ENCODE measurements around the gene MYOZ3.
A peak's percentile ranks its signal among the peaks of the same experiment; 100 is the strongest.

MYOZ3 gene

DNA sequence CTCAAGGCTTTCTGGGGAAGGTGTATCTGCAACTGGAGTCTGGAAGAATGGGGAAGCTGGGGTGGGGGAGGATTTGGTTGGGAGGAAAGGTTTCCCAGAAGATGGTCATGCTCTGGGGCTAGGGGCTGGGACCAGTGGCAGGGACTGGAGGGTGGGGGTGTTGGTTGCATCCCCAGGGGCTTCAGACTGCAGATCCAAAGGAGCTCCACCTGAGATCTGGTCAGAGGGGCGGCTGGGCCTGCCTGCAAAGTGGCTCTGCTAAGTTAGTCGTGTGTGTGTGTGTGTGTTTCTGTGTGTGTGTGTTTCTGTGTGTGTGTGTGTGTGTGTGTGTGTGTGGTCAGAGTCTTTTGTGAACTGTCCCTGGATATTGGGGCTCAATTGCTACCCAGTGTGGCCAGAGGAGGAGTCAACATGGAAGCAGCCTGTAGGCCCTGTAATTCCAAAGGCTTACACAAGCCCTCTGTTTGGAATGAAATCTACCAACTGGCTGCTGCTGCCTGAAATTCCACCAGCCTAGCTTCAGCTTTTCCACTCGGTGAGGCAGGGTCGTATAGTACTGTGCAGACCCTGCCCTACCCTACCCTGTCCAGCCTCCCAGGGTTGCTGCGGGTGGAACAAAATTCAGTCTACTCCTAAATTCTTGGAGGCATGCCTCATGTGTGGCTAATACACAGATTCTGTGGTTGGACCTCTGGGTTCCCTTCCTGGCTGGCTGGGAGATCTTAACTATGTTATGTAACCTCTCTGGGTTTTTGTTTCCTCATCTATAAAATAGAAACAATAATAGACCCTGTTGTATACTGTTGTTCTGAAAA lies 33.1 kb upstream of the MYOZ3 start:
- no peak for DNase-seq (ENCODE audit: low spot score)

- DNase-seq (ENCODE audit: low spot score): no peak
These were observed 32.0 kb upstream of the MYOZ3 start for GRCh38 chr5:150628936-150629485.

DNA sequence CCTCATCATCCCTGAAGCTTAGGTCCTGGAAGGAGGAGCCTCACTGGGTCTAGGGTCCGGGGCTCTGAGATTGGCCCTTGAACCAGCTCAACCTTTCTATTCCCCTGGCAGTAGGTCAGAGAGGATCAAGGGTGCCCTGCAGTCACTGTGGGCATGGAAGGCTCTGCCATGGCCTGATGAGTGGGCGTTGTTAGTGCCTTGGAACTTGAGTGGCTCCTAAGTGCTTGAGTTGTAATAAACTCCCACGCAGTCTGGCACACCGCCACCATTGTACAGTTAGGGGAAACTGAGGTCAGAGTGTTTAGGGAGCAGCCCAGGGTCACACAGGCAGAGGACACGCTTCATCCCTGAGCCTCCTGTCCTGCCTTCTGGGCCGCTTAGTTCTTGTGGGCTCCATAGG lies 31.0 kb upstream of the MYOZ3 start:
- DNase-seq (ENCODE audit: low spot score): no peak

DNA sequence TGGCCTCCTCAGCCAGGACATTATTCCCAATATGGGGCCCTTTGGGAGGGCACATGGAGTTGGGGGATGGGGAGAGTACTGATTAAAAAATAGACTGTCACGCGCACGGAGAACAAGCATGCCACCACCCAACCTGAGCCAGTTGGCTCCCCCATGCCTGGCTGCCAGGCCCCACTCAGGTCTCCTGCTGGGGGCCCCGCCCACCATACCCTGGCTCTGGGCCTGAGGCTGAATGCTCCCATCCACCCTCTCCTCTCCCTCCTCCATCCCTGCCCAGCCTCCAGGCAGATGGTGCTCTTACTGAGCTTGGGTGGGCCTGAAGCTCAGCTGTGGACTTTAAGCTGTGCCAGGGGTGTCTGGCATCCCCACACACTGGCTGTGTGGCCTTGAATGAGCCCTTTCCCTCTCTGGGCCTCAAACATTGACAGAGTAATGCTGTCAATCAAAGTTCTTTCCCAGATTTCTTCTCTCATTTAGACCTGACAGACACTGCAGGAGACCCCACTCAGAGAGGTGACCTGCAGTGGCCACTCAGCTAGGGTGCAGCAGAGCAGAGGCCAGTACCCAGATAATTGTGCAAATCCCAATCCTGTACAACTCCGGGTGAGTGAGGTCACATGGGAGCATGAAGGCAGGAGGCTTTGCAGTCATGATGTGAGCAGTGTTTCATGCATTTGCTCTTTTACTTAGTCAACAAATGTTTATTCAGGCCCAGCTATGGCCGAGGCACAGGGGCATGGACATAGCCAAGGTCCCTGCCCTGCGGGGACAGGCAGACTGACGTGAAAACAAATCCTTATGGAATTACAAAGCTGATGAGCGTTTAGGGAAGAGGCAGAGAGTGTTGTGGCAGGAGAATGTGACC lies 30.4 kb upstream of the MYOZ3 start:
- no peak for DNase-seq (ENCODE audit: low spot score)

- DNase-seq (ENCODE audit: low spot score): no peak
These were observed 29.7 kb upstream of the MYOZ3 start for GRCh38 chr5:150631326-150631701.

- DNase-seq (ENCODE audit: low spot score): peak; percentile 43
These were observed 28.5 kb upstream of the MYOZ3 start for GRCh38 chr5:150632305-150633160.

DNA sequence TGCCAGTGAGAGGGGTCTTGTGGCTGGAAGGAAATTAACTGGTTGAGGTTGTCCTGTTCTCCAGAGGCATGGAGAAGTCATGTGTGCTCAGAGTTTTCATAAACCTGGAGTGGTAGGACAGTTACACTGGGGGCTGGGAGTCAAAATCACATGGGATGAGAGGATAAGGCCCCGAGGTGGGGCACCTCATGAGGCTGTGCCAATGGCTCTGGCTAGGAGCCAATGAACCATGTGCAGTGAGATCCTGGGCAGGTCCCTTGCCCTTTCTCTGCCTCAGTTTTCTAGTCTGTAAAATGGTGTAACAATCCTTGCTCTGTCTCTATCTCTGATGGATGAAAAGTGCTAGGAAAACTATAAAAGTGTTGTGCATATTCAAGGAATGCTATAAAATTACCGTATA lies 27.6 kb upstream of the MYOZ3 start:
- no peak for DNase-seq (ENCODE audit: low spot score)

- DNase-seq (ENCODE audit: low spot score): peak; percentile 41
These were observed 24.4 kb upstream of the MYOZ3 start for GRCh38 chr5:150636391-150637244.

DNA sequence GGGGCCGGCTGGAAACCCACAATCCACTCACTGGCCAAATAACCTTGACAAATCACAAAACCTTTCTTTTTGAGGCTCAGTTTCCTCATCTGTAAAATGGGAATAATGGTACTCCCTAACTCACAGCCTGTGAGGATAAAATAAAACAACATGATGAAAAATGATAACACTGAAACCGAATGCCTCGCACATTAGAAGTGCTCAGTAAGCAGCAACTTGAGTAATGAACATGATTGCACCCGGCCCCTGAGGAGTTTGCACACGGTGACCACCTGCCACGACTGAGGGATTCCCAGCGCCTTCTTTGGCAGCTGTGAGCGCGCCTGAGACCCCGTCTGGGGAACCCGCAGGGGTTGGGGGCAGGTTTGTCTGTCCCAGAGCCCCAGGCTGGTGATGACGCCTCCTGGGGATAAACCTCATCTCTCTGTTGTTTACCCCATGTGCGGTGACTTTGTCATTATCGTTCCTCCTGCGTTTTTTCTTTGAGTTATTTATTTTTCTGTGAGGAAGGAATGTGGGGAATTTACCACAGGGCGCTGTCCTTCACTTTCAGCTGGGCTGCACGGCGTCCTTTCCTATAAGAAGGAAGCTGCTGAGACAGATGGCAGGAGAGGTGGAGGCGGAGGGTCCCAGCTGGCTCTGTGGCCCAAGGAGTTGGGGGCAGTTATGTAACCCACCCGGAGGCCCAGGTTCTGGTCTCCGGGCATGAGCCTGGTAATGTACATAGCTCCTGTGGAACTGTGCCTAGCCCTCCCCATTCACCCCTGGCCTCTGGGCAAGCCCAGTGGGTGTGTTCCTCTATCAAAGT lies 23.6 kb upstream of the MYOZ3 start:
- peak; percentile 87 for DNase-seq (ENCODE audit: low spot score)

- no peak for DNase-seq (ENCODE audit: low spot score)
These were observed 23.0 kb upstream of the MYOZ3 start for GRCh38 chr5:150638053-150638444.

- no peak for DNase-seq (ENCODE audit: low spot score)
These were observed 22.3 kb upstream of the MYOZ3 start for GRCh38 chr5:150638488-150639376.

DNA sequence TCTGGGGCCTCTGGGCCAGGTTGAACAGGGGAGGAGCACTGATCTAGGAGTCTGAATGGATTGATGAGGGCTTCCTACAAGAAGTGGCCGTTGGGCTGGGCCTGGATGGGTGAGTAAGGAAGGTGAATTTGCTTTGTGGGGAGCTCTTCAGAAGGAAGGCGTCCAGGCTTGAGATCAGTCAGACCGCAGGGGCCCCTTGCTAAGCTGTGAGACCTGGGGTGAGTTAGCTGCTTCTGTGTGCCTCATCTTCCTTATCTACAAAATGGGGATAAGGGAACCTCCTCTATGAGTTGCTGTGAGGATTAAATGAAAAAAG lies 21.7 kb upstream of the MYOZ3 start:
- no peak for DNase-seq (ENCODE audit: low spot score)

GRCh38 chr5:150639751-150640150 lies 21.3 kb upstream of the MYOZ3 start:
- DNase-seq (ENCODE audit: low spot score): no peak

DNA sequence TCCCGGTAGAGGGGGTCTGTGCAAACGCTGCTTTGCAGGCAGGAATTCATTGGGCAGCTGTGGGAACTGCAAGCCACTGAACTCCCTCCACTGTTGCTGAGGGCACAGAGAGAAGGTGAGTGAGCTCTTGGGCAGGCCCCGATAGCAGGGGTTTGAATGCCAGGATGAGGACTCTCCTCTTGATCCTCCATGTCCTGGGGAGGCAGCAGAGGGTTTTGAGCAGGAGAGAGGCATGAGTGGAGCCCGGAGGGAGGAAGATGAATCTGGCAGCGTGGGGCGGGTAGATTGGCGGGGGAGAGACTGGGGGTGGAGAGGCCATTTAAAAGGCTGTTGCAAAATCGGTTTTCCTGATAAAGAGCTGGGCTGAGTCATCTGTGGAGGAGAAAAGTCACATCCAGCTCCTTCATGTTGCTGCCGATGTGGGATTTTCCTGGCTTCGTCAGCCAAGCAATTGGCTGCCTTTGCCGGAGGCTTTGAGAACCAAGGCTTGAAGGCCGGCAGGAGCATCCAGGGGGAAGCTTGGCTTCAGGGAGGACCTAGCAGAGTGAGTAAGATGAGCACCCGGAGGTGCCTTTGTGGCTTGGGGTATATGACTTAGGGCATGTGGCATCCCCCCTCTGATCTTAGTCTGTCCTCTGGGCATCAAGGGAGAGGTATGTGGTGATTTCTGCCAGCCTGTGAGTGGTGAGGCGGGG lies 20.6 kb upstream of the MYOZ3 start, which contains the start of gene SYNPO:
SYNPO (plus strand) TSS at position 350 of the 695 bp plus-strand sequence. CDS start 7,616 bp downstream, outside the sequence.
- peak; percentile 61 for DNase-seq (ENCODE audit: low spot score)

DNA sequence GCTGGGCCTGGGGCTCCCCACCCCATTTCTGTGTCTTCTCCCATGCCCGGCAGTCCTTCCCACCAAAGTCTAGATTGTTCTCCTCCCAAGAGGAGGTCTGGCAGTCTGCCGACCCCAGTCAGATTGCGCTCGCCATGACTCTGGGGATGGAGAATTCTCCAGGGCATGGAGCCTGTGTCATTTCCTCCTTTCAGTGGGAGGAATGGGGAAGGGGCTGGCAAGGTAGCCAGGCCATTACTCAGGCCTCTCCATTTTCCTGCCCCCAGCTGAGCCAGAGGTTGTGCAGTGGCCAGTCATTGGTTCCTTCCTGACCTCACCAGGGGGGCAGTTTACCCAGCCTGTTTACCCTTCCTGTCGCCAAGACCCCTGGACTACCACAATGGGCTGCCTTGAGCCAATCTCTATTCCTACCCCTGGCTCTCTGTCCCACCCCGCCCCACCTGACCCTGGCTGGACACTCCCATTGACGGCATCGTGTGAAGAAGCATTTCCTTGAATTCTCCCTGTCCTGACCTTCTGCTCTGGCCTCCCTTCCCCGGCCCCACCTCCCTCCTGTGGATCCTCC lies 20.0 kb upstream of the MYOZ3 start:
- DNase-seq (ENCODE audit: low spot score): no peak

DNA sequence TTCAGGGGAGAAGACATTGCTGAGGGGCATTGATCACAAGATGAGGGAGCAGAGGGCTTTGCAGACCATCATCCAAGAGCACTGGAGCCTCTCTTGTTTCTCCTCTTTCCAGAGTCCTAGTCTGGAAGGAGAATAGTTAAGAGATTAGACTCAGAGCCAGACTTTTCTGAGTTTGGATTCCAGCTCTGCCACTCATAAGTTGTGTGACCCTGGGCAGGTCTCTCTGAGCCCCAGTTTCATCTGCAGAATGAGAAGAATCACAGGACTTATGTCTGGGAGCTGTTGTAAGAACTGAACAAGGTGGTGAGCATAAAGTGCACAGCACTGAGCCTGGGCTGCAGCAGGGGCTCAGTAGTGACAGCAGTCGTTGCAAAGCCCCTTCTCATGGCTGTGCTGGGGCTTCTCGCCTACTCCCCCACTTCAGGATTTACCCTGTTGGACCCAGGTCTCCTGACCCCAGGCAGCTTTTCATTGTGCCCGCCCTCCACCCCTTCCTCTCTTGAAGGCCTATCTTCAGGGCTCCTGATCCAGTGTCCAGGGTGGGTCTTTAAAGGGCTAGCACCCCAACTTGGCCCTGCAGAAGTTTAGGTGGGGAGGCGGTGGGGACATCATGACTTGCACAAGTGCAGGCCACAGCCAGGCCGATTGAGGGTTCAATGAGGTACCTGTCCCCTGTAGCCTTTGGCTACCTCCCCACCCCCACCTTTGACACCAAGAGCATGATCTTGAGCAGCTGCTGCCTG lies 19.1 kb upstream of the MYOZ3 start:
- no peak for DNase-seq (ENCODE audit: low spot score)

GRCh38 chr5:150642567-150642927 lies 18.5 kb upstream of the MYOZ3 start:
- peak; percentile 81 for DNase-seq (ENCODE audit: low spot score)
